HG03280 (cell line): ENCODE data around the gene BPIFB4.
"Not testable (repeated sequence)": the region's sequence is repeated elsewhere in the genome, so short reads cannot be mapped to it uniquely, and the experiment has no call there.

Experiments
- ATAC-seq: cut with Tn5 transposase; IDR thresholded peaks from one replicate; pipeline ENCODE4 v1.9.1; 2021; ENCODE audit warnings: mild to moderate bottlenecking, moderate library complexity; ENCODE audit not compliant: unreplicated experiment

BPIFB4 gene

GRCh38 chr20:33083544-33084340, 4.3 kb downstream of the BPIFB4 start:
- ATAC-seq: no peak

- ATAC-seq: no peak
Measured at GRCh38 chr20:33084722-33085121, 5.3 kb downstream of the BPIFB4 start.

DNA sequence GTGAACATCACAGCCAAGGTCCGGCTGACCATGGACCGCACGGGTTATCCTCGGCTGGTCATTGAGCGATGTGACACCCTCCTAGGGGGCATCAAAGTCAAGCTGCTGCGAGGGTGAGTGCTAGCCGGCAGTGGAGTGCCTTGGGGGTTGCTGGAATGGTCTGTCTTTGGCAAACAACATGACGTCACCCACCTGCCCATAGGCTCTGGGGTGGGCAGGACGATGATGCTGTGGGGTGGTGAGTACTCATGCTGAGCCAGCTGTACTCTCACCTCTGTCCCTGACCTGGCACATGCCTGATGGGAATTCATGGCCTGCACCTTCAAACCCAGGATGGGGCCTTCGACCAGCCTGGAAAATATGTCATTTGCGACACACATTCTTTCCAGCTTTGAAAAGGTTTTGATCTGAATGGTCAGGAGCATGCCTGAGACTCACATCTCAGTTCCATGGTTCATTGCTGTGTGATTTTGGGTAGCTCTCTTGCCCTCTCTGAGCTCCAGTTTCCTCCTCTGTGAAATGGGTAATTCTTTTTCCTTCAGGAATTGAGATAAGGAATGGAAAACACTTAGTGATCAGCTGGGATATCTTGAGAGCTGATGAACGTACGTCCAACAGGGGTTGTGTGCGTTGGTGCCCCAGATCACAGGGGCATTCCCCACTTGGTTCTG, 6.7 kb downstream of the BPIFB4 start:
- no peak for ATAC-seq

- no peak for ATAC-seq
Measured at GRCh38 chr20:33091147-33091546, 11.7 kb downstream of the BPIFB4 start.

- ATAC-seq: no peak
Measured at GRCh38 chr20:33091693-33092092, 12.2 kb downstream of the BPIFB4 start.

DNA sequence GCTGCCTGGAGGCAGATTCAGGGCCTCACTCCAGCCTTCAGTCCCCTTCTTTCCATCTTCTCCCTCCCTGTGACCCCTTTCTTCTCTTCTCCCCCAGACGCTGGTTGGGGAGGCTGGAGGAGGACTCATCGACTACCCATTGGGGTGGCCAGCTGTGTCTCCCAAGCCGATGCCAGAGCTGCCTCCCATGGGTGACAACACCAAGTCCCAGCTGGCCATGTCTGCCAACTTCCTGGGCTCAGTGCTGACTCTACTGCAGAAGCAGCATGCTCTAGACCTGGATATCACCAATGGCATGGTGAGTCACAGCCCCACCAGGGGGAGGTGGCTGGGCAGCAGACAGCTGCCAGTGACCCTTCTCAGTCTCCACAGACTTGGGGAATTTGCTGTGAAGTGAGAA, 12.9 kb downstream of the BPIFB4 start:
- no peak for ATAC-seq

- no peak for ATAC-seq
Measured at GRCh38 chr20:33093074-33093473, 13.6 kb downstream of the BPIFB4 start.

DNA sequence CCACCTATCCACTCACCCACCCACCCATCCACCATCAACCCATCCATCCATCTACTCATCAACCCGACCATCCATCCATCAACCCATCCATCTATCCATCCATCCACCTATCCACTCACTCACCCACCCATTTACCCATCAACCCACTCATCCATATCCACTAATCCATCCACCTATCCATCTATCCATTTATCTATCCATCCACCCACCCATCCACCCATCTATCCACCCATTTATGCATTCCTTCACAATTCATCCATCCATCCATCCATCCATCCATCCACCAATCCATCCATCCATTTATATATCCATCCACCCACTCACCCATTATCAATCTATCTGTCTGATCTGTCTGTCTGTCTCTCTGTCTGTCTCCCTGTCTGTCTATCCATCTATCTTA, 14.1 kb downstream of the BPIFB4 start:
- ATAC-seq: no peak

- ATAC-seq: no peak
Measured at GRCh38 chr20:33095249-33095648, 15.8 kb downstream of the BPIFB4 start.

DNA sequence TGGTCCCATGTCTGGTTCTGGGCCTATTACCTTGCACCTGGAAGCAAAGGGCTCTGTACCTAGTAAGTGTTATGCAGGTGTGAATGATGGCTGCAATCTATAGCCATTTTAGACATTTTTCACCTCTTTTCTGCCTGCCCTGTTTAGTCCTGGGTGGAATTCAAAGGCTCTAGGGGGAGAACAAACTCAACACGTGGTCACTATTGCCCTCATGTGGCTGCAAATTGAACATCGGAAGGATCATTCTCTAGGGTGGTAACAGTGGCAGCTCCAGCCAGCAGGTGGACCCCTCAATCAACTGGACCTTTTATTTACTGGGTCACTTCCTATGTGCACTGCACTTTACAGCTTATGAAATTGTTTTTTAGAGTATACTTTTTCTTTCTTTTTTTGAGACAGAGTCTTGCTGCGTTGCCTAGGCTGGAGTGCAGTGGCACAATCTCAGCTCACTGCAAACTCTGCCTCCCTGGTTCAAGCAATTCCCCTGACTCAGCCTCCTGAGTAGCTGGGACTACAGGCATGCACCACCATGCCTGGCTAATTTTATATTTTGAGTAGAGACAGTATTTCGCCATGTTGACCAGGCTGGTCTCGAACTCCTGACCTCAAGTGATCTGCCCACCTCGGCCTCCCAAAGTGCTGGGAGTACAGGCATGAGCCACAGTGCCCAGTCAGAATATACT, 16.6 kb downstream of the BPIFB4 start:
- not testable (repeated sequence) for ATAC-seq

- ATAC-seq: no peak
Measured at GRCh38 chr20:33097001-33097400, 17.6 kb downstream of the BPIFB4 start.

DNA sequence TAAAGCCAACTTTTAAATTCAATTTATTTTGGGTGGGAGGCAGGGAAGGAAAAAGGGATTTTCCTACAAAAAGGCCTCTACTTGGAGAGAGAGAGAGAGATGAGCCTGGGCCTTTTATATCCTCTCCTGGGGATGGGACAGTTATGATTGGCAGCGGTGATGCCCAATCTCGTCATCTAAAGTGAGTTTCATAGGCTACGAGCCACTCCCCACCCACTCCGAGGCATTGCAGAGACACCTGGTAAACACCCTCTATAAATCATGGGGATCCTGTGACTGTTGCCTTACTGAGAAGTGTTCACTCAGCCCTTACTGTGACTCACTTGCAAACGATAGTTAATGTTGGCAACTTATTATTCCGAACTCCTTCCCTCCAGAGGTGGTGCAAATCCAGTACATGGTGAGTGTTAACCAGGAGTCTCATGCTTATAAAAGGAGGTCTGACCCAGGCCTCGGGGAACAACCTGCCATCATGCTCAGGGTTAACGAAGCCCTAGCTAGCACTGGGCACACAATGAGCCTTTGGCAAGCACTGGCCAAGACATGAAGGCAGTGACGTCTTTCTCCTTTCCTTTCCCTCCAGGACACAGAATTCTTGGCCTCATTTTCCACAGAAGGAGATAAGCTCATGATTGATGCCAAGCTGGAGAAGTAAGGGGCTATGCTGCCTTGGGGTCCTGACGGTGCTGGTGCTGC, 20.5 kb downstream of the BPIFB4 start:
- no peak for ATAC-seq

DNA sequence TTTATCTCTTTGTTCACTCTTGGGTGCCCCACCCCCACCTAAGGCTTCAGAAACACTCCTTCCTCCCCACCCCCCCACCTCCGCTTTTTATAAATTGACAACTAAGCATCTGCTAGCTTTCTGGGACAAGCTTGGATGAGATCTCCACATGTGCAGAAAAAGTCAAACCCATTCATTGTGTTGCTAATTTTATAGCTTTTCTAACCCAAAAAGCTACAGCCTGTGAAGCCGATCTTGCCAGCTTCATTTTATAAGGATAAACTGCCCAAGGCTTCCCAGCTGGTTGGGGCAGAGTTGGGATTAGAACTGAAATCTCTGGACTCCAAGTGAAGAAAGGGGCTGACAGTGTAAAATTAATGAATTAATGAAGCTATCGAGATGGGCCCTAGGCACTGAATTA, 24.1 kb downstream of the BPIFB4 start:
- ATAC-seq: no peak

GRCh38 chr20:33104336-33104735, 24.9 kb downstream of the BPIFB4 start:
- ATAC-seq: no peak

DNA sequence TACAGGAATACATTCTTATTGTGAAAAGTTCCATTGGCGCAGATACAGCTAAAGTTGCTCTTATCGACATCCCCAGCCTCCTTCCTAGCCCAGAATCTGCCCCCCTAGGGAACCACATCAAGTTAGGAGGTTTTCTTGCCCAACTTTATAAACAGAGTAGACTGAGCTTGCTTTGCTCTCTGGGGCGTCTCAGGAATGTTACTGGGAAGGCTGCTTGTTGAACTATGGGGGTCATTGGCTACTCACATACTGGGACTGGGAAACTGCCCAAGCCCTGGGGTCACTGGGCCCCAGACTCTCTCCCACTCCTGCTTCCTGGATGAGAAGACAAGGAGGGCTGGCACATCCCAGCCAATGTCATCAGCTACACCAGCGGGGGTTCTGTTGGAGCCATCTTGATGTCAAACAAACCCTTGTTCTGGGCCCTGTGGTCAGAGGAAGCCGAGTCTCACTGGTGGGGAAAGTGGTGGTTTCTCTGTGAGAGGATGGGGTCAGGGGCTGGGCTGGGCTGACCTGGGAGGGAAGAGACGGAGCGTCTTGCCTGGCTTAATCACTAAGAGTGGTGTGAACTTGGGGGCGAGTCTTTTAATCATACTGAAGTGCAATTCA, 26.0 kb downstream of the BPIFB4 start:
- ATAC-seq: no peak

DNA sequence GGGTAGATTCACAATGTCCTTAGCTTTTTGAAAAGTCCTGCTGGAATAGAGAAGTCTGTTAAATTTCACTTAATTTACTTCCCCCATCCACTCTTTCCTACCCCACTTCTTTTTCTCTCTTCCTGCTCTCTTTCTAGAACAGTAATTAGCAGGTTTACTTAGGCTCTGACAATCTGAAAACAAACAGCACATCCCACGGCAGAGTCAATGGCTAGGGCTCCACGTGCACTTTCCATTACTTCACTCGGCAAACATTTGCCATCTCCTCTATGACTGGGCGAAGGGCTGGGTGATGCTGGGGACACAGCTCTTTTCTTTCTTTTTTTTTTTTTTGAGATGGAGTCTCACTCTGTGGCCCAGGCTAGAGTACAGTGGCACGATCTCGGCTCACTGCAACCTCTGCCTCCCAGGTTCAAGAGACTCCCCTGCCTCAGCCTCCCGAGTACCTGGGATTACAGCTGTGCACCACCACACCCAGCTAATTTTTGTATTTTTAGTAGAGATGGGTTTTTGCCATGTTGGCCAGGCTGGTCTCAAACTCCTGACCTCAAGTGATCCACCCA, 26.7 kb downstream of the BPIFB4 start:
- ATAC-seq: not testable (repeated sequence)

DNA sequence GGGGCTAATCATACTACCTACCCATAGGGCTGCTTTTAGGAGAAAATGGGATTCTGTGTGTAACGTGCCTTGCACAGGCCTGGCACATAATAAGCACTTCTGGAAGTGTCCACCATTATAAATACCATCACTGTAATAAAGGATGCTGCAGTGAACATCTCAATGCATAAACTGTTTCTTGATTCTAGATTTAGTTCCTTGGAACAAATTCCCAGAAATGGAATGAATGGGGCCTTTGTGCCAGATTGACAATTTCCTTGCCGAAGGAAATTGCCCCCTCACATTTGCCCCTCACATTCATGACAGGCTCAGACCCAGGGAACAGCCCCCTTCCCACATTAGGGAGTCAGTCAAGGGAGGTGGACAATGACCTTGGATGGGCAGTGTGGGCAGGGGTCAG, 29.2 kb downstream of the BPIFB4 start:
- no peak for ATAC-seq

GRCh38 chr20:33110147-33110825, 30.8 kb downstream of the BPIFB4 start:
- ATAC-seq: no peak

DNA sequence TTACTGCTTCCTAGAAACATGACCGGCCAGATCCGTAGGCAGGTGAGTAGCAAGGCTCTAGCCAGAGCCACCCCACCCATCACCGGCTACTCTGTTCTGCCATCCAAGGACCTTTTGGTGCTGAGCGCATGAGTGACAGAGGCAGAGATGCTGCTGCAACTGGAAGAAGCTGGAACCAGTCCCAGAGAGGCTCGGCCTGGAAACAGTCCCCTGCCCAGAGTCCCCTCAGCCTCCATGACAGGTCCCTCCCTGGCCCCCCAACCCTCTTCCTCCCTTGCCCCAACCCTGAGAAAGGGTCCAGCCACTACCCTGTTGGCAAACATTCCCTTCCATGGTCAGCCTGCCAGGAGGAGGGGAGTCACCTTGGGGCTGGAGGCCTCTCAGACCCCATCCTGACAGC, 31.9 kb downstream of the BPIFB4 start:
- no peak for ATAC-seq
